Colonic mucosa (tissue), 4 donors: Measurements from ENCODE around the gene DSG3. TPM values are rescaled to one million over a fixed set of nuclear protein-coding genes. Genes with fewer than 3 reads are reported as not detected.

Source experiments
- DNase-seq: peaks from one replicate; pipeline ENCODE4 v3.0.0-alpha.2; 2020
- H3K27ac ChIP-seq: fragments of 200-600 bp; one replicate; pipeline ENCODE4 v1.8.0; 2021
- H3K27me3 ChIP-seq: fragments of 200-600 bp; one replicate; pipeline ENCODE4 v1.8.0; 2021
- H3K36me3 ChIP-seq: fragments of 200-600 bp; one replicate; pipeline ENCODE4 v1.8.0; 2021
- H3K4me1 ChIP-seq: fragments of 200-600 bp; one replicate; pipeline ENCODE4 v1.8.0; 2021; ENCODE audit warnings: mild to moderate bottlenecking
- H3K4me3 ChIP-seq: fragments of 200-600 bp; one replicate; pipeline ENCODE4 v1.8.0; 2021
- H3K9ac ChIP-seq, 2 donors: one replicate each; pipeline ENCODE4 v1.7.0; 2013; ENCODE audit warnings: control low read depth in 2 of 2, low read depth in 2 of 2, low read length in 2 of 2
- H3K9me3 ChIP-seq: fragments of 200-600 bp; one replicate; pipeline ENCODE4 v1.8.0; 2021
- CTCF ChIP-seq: fragments of 200-600 bp; IDR thresholded peaks from one replicate; pipeline ENCODE4 v1.8.0; 2022; ENCODE audit warnings: antibody characterized with exemption, mild to moderate bottlenecking
- intact Hi-C: fragments of 100-400 bp; cut with DNase I; formaldehyde crosslinking; loops from one replicate; pipeline ENCODE4 v1.14.1; 2022
- total RNA-seq, 2 donors: library from RNA; stranded (reverse); fragmentation: NEBNext Ultra II Directional in 1 of 2; extraction: Animal tissue kit (Norgen Biotek cat#: 25700) in 1 of 2; gene quantifications; one replicate each; pipeline ENCODE4 v1.2.1, GENCODE V29; 2021
- donor health status: healthy.
- donor health status: DM: no; HTN: no; CAD: no.
- donor health status: DM: no; HTN: no; CAD: no.

DSG3 gene
- total RNA-seq, 2 donors from 2014 or later = 0.07 to 0.40 TPM

DNA sequence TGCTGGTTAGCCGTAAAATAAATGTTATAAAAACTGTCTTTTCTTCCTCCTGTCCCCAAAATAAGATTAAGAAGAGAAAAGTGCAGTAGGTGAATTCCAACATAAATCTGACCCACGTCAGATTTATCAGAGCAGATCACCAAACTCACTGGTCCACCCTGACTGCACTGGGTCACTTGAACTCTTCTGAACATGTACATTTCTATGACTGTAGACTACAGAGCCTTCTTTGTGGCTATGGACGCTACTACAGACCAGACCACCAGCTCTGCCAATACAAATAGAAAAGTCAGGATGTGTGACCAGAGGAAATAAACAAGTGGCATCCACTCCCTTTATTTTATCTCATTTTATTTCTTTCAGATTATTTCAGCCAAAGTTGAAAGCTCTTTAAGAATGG lies 62.0 kb downstream of the DSG3 start:
- Histone ChIP-seq H3K27me3 (no peaks in the 10 kb centered on the region), H3K4me1 (no peaks in the 10 kb centered on the region), H3K9ac (no peak overlapping the region), H3K27ac (no peak overlapping the region), H3K36me3 (no peaks in the 10 kb centered on the region), H3K9me3 (no peaks in the 10 kb centered on the region), H3K4me3 (no peak overlapping the region)
- DNase-seq = no peak
- no peak for TF ChIP-seq CTCF
- intact Hi-C loops = loop anchor here (10.0 kb wide), 1 partner anchor 85 kb away; no protein-coding TSS in a partner anchor

GRCh38 chr18:31510319-31510718 lies 62.8 kb downstream of the DSG3 start:
- Histone ChIP-seq H3K4me1 (no peaks in the 10 kb centered on the region), H3K27ac (peak overlapping the region; percentile 40), H3K4me3 (no peak overlapping the region), H3K36me3 (no peaks in the 10 kb centered on the region), H3K9me3 (no peaks in the 10 kb centered on the region), H3K9ac (no peak overlapping the region), H3K27me3 (no peaks in the 10 kb centered on the region)
- no peak for DNase-seq
- no peak for TF ChIP-seq CTCF
- intact Hi-C loops = no loop called here

DNA sequence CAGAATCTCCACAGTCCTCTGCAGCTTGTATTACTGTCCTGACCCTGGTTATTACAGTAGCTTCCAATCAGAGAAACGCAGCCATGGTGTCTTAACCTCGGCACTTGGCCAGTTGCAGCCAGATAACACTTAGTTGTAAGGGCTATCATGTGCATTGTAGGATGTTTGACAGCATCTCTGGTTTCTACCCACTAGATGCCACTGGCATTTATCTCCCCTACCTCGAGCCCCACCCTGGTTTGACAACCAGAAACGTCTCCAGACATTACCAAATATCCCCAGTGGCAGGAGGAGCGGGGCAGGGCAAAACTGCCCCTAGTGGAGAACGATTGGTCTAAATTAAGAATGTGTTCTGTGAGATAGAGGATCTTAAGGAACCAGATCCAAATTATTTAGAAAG lies 63.6 kb downstream of the DSG3 start:
- TF ChIP-seq CTCF = no peak
- Histone ChIP-seq H3K4me3 (no peak overlapping the region), H3K9ac (peak overlapping the region in 1 of 2 donors; percentile 53), H3K36me3 (no peaks in the 10 kb centered on the region), H3K27ac (peak overlapping the region; percentile 63), H3K9me3 (no peaks in the 10 kb centered on the region), H3K27me3 (no peaks in the 10 kb centered on the region), H3K4me1 (no peaks in the 10 kb centered on the region)
- DNase-seq = no peak
- intact Hi-C loops = no loop called here

DNA sequence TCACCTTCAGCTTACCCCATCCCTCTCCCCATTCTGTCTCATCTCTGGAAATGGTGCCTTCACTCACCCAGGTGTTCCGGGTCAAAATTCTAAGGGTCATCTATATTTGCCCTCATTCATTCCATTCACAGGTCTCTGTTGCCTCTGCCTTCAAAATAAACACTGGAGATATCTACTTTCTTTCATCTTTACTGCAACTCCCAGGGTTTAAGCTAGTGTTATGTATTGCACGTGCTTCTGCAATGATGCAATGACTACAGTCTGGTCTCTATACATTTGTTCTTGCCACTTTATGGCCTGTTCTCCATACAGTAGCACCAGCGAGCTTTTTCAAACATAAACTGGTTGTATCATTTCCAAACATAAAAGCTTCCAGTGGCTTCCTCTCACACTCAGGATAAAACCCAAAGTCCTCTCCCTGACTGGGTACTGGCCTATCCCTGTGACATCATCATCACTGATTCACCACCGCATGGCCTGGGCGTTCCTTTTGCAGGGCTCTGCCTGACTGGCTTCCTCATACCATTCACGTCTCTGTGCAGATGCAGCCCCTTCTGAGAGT lies 64.7 kb downstream of the DSG3 start:
- intact Hi-C loops = no loop called here
- H3K36me3 ChIP-seq = no peaks in the 10 kb centered on the region
- peak; percentile 88 for DNase-seq
- TF ChIP-seq CTCF = no peak
- H3K9ac ChIP-seq = peak overlapping the region in 1 of 2 donors; percentile 42
- peak overlapping the region; percentile 63 for H3K27ac ChIP-seq
- H3K4me3 ChIP-seq = no peak overlapping the region
- H3K27me3 ChIP-seq = no peaks in the 10 kb centered on the region
- no peaks in the 10 kb centered on the region for H3K9me3 ChIP-seq
- no peaks in the 10 kb centered on the region for H3K4me1 ChIP-seq

GRCh38 chr18:31513189-31513935 lies 65.8 kb downstream of the DSG3 start:
- intact Hi-C loops = no loop called here
- H3K4me3 ChIP-seq = no peak overlapping the region
- no peak for DNase-seq
- H3K36me3 ChIP-seq = no peaks in the 10 kb centered on the region
- no peaks in the 10 kb centered on the region for H3K27me3 ChIP-seq
- no peaks in the 10 kb centered on the region for H3K4me1 ChIP-seq
- no peak overlapping the region for H3K27ac ChIP-seq
- no peak for TF ChIP-seq CTCF
- no peaks in the 10 kb centered on the region for H3K9me3 ChIP-seq
- H3K9ac ChIP-seq = peak overlapping the region in 1 of 2 donors; percentile 36
